Spleen (tissue), 11 donors: ENCODE data around the gene TRAPPC11. TPM values are rescaled to one million over a fixed set of nuclear protein-coding genes. Genes with fewer than 3 reads are reported as not detected.

Source experiments
- DNase-seq: peaks from one replicate; pipeline ENCODE4 v3.0.0-alpha.2; 2020
- H3K27ac ChIP-seq, 8 donors: fragments of 200-600 bp; sonication (generic) in 7 of 8; 1 replicate in 4 of 8; 2 replicates in 4 of 8; pipeline versions ENCODE4 v1.5.0 to v1.8.0; 2016 to 2021; ENCODE audit warnings: inconsistent platforms in 4 of 8, mild to moderate bottlenecking in 4 of 8, moderate library complexity in 1 of 8
- H3K27me3 ChIP-seq, 7 donors: fragments of 200-600 bp; sonication (generic) in 6 of 7; replicated peaks in 1 of 7; 1 replicate in 4 of 7; 2 replicates in 3 of 7; pipeline versions ENCODE4 v1.5.0 to v1.8.0; 2016 to 2021; ENCODE audit warnings: inconsistent platforms in 3 of 7, mild to moderate bottlenecking in 1 of 7
- H3K36me3 ChIP-seq, 6 donors: fragments of 200-600 bp; sonication (generic) in 5 of 6; 1 replicate in 4 of 6; 2 replicates in 2 of 6; pipeline versions ENCODE4 v1.5.0 to v1.8.0; 2016 to 2021; ENCODE audit warnings: inconsistent platforms in 2 of 6
- H3K4me1 ChIP-seq, 6 donors: fragments of 200-600 bp; sonication (generic) in 5 of 6; 1 replicate in 3 of 6; 2 replicates in 3 of 6; pipeline versions ENCODE4 v1.5.0 to v1.8.0; 2016 to 2021; ENCODE audit warnings: inconsistent platforms in 3 of 6
- H3K4me3 ChIP-seq, 8 donors: fragments of 200-600 bp; sonication (generic) in 7 of 8; 1 replicate in 4 of 8; 2 replicates in 4 of 8; pipeline versions ENCODE4 v1.5.0 to v1.8.0; 2016 to 2021; ENCODE audit warnings: inconsistent platforms in 4 of 8, mild to moderate bottlenecking in 4 of 8, moderate library complexity in 2 of 8
- H3K9me3 ChIP-seq, 8 donors: fragments of 200-600 bp; sonication (generic) in 7 of 8; 1 replicate in 4 of 8; 2 replicates in 4 of 8; pipeline versions ENCODE4 v1.5.0 to v1.8.0; 2016 to 2021; ENCODE audit warnings: inconsistent platforms in 4 of 8
- CTCF ChIP-seq, 11 experiments: fragments of 200-600 bp in 7 of 11; fragments of 450-650 bp in 4 of 11; sonication (generic) in 4 of 11; IDR thresholded peaks in 8 of 11; conservative IDR thresholded peaks in 3 of 11; 1 replicate in 7 of 11; 2 replicates in 4 of 11; pipeline versions ENCODE4 v1.4.0 to v1.8.0; 2016 to 2021; ENCODE audit warnings: antibody characterized with exemption in 11 of 11, inconsistent platforms in 4 of 11, mild to moderate bottlenecking in 1 of 11
- POLR2A ChIP-seq, 3 donors: fragments of 450-650 bp; IDR thresholded peaks; one replicate each; pipeline ENCODE4 v1.5.1; 2017; ENCODE audit warnings: antibody characterized with exemption in 3 of 3, mild to moderate bottlenecking in 1 of 3
- POLR2AphosphoS5 ChIP-seq, 3 donors: sonication (generic); formaldehyde crosslinking; IDR thresholded peaks; one replicate each; pipeline ENCODE4 v1.5.1; 2017; ENCODE audit warnings: antibody characterized with exemption in 3 of 3
- WGBS, 5 donors: extraction: QIAGEN DNeasy Blood & Tissue Kit in 3 of 5; methylation state at CpG; one replicate each; pipeline versions ENCODE4 v1.1.5 to v1.1.7; 2013 to 2018; 5-methylcytosine and 5-hydroxymethylcytosine counted together
- intact Hi-C: fragments of 100-400 bp; cut with DNase I; formaldehyde crosslinking; loops from one replicate; pipeline ENCODE4 v1.15.0; 2023; ENCODE audit warnings: low total_unique reads
- polyA plus RNA-seq, 3 donors: library from polyadenylated mRNA; stranded (reverse); fragments of 200-250 nt; gene quantifications; one replicate each; pipeline ENCODE4 v1.2.1, GENCODE V29; 2013
- total RNA-seq, 7 donors: library from RNA; depleted of rRNA in 3 of 7; stranded (reverse); fragments of >200 nt in 3 of 7; fragmentation: NEBNext Ultra II Directional in 4 of 7; extraction: Animal tissue kit (Norgen Biotek cat#: 25700) in 4 of 7; gene quantifications; one replicate each; pipeline versions ENCODE4 v1.1.0 to v1.2.1, GENCODE V29; 2016 to 2021
- donor health status: healthy with polysubstance abuse.
- donor health status: DM: no; HTN: no; CAD: no; lungs with moderate emphysema.
- donor health status: DM: no; HTN: no; CAD: no.
- donor health status: Bipolar disorder and iron deficiency.
- donor health status: healthy.
- donor health status: DM: no; HTN: no; CAD: no.
- donor health status: DM: yes; HTN: yes; CAD: no.

TRAPPC11 gene
- total and polyA plus RNA-seq, 10 donors: 14.3 to 72.2 (median 42.3) TPM

GRCh38 chr4:183611210-183611830, 47.8 kb upstream of the TRAPPC11 start:
- TF ChIP-seq POLR2AphosphoS5 (IDR thresholded peaks at IDR 0.05) (no peak), CTCF (IDR thresholded peaks at IDR 0.05 in 8 of 11, conservative IDR thresholded peaks at IDR 0.05 in 3 of 11) (no peak), POLR2A (IDR thresholded peaks at IDR 0.05) (no peak)
- Histone ChIP-seq H3K27ac (no peak overlapping the region), H3K4me1 (no peaks in the 10 kb centered on the region), H3K36me3 (no peaks in the 10 kb centered on the region), H3K9me3 (no peaks in the 10 kb centered on the region), H3K27me3 (peaks cover 0 to 17% (median 0%) of the 10 kb centered on the region in 7 donors), H3K4me3 (no peak overlapping the region)
- WGBS, 5 donors: 90 to 94% (median 94%) methylated on average over 15 of the region's 15 CpGs
- intact Hi-C loops: no loop called here
- DNase-seq: no peak

DNA sequence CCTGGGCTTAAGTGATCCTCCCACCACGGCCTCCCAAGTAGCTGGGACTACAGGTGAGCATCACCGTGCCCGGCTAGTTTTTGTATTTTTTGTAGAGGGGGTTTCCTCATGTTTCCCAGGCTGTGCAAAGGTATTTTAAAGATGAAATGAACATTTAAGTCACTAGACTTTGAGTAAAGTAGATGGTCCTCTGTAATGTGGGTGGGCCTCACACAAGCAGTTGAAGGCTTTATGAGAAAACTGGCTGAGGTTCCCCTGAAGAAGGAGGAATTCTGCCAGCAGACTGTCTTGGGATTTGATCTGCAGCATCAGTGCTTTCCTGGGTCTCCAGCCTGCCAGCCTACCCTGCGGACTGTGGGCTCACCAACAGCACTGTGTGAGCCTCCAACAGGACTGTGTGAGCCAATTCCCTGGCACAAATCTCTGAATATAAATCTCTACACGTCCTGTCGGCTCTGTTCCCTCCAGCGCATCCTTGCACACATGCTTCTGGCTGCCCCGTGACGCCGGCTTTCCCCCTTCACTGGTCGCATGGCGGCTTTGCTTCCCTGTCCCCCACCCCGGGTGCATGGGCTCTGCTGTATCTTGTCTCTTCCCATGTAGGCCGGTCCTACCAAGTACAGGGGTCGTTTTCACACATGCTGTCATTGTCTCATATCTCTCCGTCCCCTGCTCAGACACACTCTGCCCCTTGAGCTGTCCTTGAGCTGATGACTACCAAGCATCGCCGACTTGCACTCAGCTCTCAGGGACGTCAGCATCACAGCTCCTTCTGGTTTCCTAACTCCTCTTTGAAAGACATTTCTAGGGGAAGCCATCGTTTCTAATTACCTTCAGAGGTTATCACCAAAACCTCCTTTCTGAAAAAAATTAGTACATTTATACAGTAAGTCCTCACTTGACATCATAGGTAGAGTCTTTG, 46.5 kb upstream of the TRAPPC11 start:
- Histone ChIP-seq H3K4me1 (no peaks in the 10 kb centered on the region), H3K9me3 (no peaks in the 10 kb centered on the region), H3K27ac (no peak overlapping the region), H3K27me3 (peaks cover 0 to 11% (median 0%) of the 10 kb centered on the region in 7 donors), H3K4me3 (no peak overlapping the region), H3K36me3 (no peaks in the 10 kb centered on the region)
- intact Hi-C loops: no loop called here
- no peak for TF ChIP-seq CTCF (IDR thresholded peaks at IDR 0.05 in 8 of 11, conservative IDR thresholded peaks at IDR 0.05 in 3 of 11)
- TF ChIP-seq POLR2A (IDR thresholded peaks at IDR 0.05): no peak
- no peak for TF ChIP-seq POLR2AphosphoS5 (IDR thresholded peaks at IDR 0.05)
- no peak for DNase-seq
- 84 to 91% (median 88%) methylated on average over 20 of the region's 20 CpGs for WGBS, 5 donors

GRCh38 chr4:183617075-183617474, 42.0 kb upstream of the TRAPPC11 start:
- intact Hi-C loops: no loop called here
- Histone ChIP-seq H3K27me3 (peaks cover 0 to 13% (median 0%) of the 10 kb centered on the region in 7 donors), H3K4me3 (no peak overlapping the region), H3K27ac (no peak overlapping the region), H3K36me3 (no peaks in the 10 kb centered on the region), H3K9me3 (no peaks in the 10 kb centered on the region), H3K4me1 (peaks cover 0 to 6% (median 0%) of the 10 kb centered on the region in 6 donors)
- TF ChIP-seq POLR2AphosphoS5 (IDR thresholded peaks at IDR 0.05): no peak
- no peak for TF ChIP-seq POLR2A (IDR thresholded peaks at IDR 0.05)
- no peak for TF ChIP-seq CTCF (IDR thresholded peaks at IDR 0.05 in 8 of 11, conservative IDR thresholded peaks at IDR 0.05 in 3 of 11)
- WGBS, 5 donors: 96 to 100% (median 97%) methylated on average over 2 of the region's 2 CpGs
- DNase-seq: no peak

DNA sequence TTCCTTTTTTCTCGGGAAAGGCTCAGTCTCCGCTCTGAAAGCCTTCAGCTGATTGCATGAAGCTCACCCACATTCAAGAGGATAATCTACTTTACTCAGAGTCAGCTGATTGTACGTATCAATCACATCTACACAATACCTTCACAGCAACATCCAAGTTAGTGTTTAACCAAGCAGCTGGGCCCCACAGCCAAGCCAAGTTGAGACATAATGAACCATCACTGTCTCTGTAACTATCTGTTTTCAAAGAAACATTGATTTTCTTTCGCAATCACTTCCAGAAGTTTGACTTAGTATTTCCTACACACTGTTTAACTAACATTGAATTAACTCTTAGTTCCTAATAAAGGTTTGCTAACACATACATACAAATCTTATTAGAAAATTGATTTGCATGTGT, 40.4 kb upstream of the TRAPPC11 start:
- 89 to 94% (median 93%) methylated on average over 4 of the region's 4 CpGs for WGBS, 5 donors
- H3K36me3 ChIP-seq: no peaks in the 10 kb centered on the region
- no peak overlapping the region for H3K4me3 ChIP-seq
- H3K27me3 ChIP-seq: peaks cover 0 to 7% (median 0%) of the 10 kb centered on the region in 7 donors
- intact Hi-C loops: no loop called here
- DNase-seq: no peak
- H3K9me3 ChIP-seq: no peaks in the 10 kb centered on the region
- H3K4me1 ChIP-seq: peaks cover 0 to 11% (median 0%) of the 10 kb centered on the region in 6 donors
- no peak for TF ChIP-seq POLR2A (IDR thresholded peaks at IDR 0.05)
- TF ChIP-seq POLR2AphosphoS5 (IDR thresholded peaks at IDR 0.05): no peak
- TF ChIP-seq CTCF (IDR thresholded peaks at IDR 0.05 in 8 of 11, conservative IDR thresholded peaks at IDR 0.05 in 3 of 11): no peak
- no peak overlapping the region for H3K27ac ChIP-seq
